Glutamatergic neuron (in vitro differentiated cells): ENCODE data around the gene HIVEP3. TPM values are rescaled to one million over a fixed set of nuclear protein-coding genes. Genes with fewer than 3 reads are reported as not detected.

Experiments
- DNase-seq: peaks from one replicate; pipeline ENCODE4 v3.0.0; 2022
- H3K27ac Mint-ChIP-seq: one replicate; pipeline ENCODE4 v1.8.0; 2020; ENCODE audit warnings: mild to moderate bottlenecking, mixed read lengths, inconsistent platforms; ENCODE audit not compliant: unreplicated experiment
- H3K27me3 Mint-ChIP-seq: one replicate; pipeline ENCODE4 v1.8.0; 2020; ENCODE audit warnings: mild to moderate bottlenecking, moderate library complexity, mixed read lengths, inconsistent platforms; ENCODE audit not compliant: unreplicated experiment
- H3K36me3 Mint-ChIP-seq: one replicate; pipeline ENCODE4 v1.8.0; 2020; ENCODE audit warnings: mild to moderate bottlenecking, mixed read lengths, inconsistent platforms; ENCODE audit not compliant: unreplicated experiment
- H3K4me1 Mint-ChIP-seq: one replicate; pipeline ENCODE4 v1.8.0; 2020; ENCODE audit warnings: mild to moderate bottlenecking, low read depth, mixed read lengths, inconsistent platforms; ENCODE audit not compliant: unreplicated experiment
- H3K4me3 Mint-ChIP-seq: one replicate; pipeline ENCODE4 v1.8.0; 2020; ENCODE audit warnings: mild to moderate bottlenecking, mixed read lengths, inconsistent platforms; ENCODE audit not compliant: unreplicated experiment
- H3K9me3 Mint-ChIP-seq: one replicate; pipeline ENCODE4 v1.8.0; 2020; ENCODE audit warnings: mild to moderate bottlenecking, moderate library complexity, mixed read lengths, inconsistent platforms; ENCODE audit not compliant: unreplicated experiment
- CTCF ChIP-seq: fragments of 200-600 bp; sonication (generic); IDR thresholded peaks from one replicate; pipeline ENCODE4 v1.5.0; 2021; ENCODE audit not compliant: partially characterized antibody, unreplicated experiment
- total RNA-seq: library from RNA; stranded (reverse); fragmentation: NEBNext Ultra II Directional; extraction: Animal tissue kit (Norgen Biotek cat#: 25700); gene quantifications from one replicate; pipeline ENCODE4 v1.2.1, GENCODE V29; 2021; ENCODE audit not compliant: unreplicated experiment

Gene HIVEP3
- total RNA-seq, 1 donor from 2014 or later: 15.1 TPM

- DNase-seq: no peak
- no peaks in the 10 kb centered on the region for H3K36me3 Mint-ChIP-seq
- no peak for TF ChIP-seq CTCF
- peaks cover 9% of the 10 kb centered on the region for H3K27me3 Mint-ChIP-seq
- H3K4me3 Mint-ChIP-seq: no peak overlapping the region
- peaks cover 8% of the 10 kb centered on the region for H3K9me3 Mint-ChIP-seq
- H3K27ac Mint-ChIP-seq: no peak overlapping the region
- peaks cover 23% of the 10 kb centered on the region for H3K4me1 Mint-ChIP-seq
Measured at GRCh38 chr1:41734201-41734970, 184.3 kb downstream of the HIVEP3 start.

GRCh38 chr1:41733725-41734124 is 185.0 kb downstream of the HIVEP3 start:
- no peak overlapping the region for H3K27ac Mint-ChIP-seq
- H3K27me3 Mint-ChIP-seq: peaks cover 7% of the 10 kb centered on the region
- no peak overlapping the region for H3K4me3 Mint-ChIP-seq
- no peak for DNase-seq
- no peaks in the 10 kb centered on the region for H3K36me3 Mint-ChIP-seq
- peaks cover 29% of the 10 kb centered on the region for H3K4me1 Mint-ChIP-seq
- H3K9me3 Mint-ChIP-seq: peaks cover 9% of the 10 kb centered on the region
- TF ChIP-seq CTCF: no peak

- DNase-seq: no peak
- Mint-ChIP-seq H3K36me3 (no peaks in the 10 kb centered on the region), H3K27ac (no peak overlapping the region), H3K9me3 (peaks cover 9% of the 10 kb centered on the region), H3K27me3 (peaks cover 6% of the 10 kb centered on the region), H3K4me3 (no peak overlapping the region), H3K4me1 (peaks cover 36% of the 10 kb centered on the region)
- no peak for TF ChIP-seq CTCF
Measured at GRCh38 chr1:41733021-41733420, 185.7 kb downstream of the HIVEP3 start.

- Mint-ChIP-seq H3K4me1 (peaks cover 45% of the 10 kb centered on the region), H3K27me3 (peaks cover 9% of the 10 kb centered on the region), H3K36me3 (no peaks in the 10 kb centered on the region), H3K27ac (no peak overlapping the region), H3K9me3 (peaks cover 7% of the 10 kb centered on the region), H3K4me3 (no peak overlapping the region)
- DNase-seq: no peak
- no peak for TF ChIP-seq CTCF
Measured at GRCh38 chr1:41731516-41732030, 187.1 kb downstream of the HIVEP3 start.

GRCh38 chr1:41730806-41731205 is 187.9 kb downstream of the HIVEP3 start:
- TF ChIP-seq CTCF: no peak
- H3K27me3 Mint-ChIP-seq: peaks cover 11% of the 10 kb centered on the region
- H3K36me3 Mint-ChIP-seq: no peaks in the 10 kb centered on the region
- H3K4me3 Mint-ChIP-seq: no peak overlapping the region
- peaks cover 48% of the 10 kb centered on the region for H3K4me1 Mint-ChIP-seq
- no peak overlapping the region for H3K27ac Mint-ChIP-seq
- DNase-seq: no peak
- peaks cover 11% of the 10 kb centered on the region for H3K9me3 Mint-ChIP-seq
